SIG-M5 treated with dmso at 0.1 percent for 504 hours (cell line): ENCODE results near the gene M1AP.
A peak's percentile ranks its signal among the peaks of the same experiment; 100 is the strongest.
"Not testable (repeated sequence)": the region's sequence is repeated elsewhere in the genome, so short reads cannot be mapped to it uniquely, and the experiment has no call there.

Experiments used
- DNase-seq: peaks from one replicate; lab custom pipeline; 2025; ENCODE audit not compliant: unreplicated experiment; lab: John Stamatoyannopoulos, UW

Gene M1AP

GRCh38 chr2:74653985-74654882 is 6.1 kb upstream of the M1AP start, which contains the start of gene SEMA4F:
TSS of gene SEMA4F (plus strand) at chr2:74654247. CDS start at chr2:74654377, 130 bp downstream.
- peak; percentile 93 for DNase-seq

DNA sequence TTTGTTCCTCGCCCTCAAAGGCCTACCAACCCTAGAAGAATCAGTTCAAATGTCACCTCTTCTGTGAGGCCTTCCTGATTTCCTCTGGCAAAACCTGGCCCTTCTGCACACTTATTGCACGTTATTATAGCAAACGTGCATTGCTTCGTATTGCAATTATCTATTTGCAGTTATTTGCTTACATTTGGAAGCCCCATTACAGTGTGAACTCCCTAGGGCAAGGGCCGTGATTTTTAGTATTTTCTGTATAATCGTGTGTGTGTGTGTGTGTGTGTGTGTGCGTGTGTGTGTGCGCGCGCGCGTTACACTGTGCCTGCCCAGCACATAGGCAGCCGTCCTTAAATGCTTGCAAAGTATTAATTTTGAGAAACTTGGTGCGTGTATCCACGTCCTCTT is 5.5 kb upstream of the M1AP start:
- DNase-seq: no peak

DNA sequence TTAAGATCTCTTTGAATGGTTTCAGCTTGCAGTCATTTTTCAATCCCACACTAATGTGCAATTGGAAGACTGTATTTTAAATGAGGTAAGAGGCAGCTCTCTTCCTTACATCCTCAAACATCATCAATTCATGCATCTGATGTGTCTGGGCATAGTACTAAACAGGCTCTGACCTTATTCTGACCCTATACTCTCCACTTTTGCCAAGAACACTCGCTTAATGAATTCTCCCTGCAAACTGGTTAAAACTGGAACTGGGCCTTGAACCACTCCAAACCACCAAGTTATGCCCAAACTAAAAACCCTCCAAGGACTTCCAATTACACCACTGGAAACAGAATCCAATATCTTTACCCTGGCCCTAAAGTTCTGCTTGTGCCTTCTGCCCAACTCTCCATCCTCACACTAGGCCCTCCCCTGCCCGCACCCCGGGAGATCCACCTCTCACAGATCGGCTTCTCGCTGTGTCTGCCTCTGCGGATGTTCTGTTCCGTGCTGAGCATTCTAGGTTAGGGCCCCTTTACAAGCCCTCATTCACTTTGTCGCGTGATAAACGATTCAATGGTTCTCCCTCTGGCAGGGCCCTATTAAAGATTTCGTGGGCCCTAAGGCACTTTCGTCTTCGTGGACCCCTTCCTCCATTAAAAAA is 1.2 kb downstream of the M1AP start:
- no peak for DNase-seq

- DNase-seq: no peak
These were observed 1.9 kb downstream of the M1AP start for GRCh38 chr2:74646201-74646600.

DNA sequence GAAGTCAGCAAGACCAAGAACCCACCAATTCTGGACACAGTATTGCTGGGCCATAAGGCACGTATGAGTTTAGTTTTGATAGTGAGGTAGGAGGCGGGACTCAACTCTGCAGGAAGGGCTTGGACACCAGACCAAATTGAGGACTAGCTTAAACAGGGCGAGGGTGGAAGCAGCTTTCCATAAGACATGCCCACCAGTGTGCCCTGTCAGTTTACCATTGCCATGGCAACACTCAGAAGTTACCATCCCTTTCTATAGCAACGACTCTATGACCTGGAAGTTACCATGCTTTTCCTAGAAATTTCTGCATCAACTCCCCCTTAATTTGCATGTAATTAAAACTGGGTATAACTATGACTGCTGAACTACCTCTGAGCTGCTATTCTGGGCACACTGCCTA is 2.8 kb downstream of the M1AP start:
- no peak for DNase-seq

GRCh38 chr2:74639550-74639949 is 8.6 kb downstream of the M1AP start:
- DNase-seq: no peak

DNA sequence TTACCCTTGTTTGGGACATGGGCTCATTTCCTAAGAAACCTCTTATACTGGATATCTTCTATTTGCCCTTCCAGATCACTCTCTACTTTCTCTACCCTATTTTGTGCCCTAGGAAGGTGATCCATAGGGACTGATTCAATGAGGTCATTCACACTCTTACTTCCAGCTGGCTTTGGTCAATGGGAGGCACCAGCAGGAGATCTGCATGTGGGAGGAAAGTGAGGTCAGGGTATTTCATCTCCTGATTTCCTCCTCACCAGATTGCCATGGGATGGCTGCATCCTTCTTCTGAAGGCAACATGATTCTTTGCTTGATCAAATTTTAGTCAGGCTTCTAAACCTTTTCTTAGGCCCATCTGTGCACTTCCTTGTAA is 15.2 kb downstream of the M1AP start:
- DNase-seq: no peak

- no peak for DNase-seq
These were observed 15.8 kb downstream of the M1AP start for GRCh38 chr2:74632209-74632938.

GRCh38 chr2:74630454-74630853 is 17.7 kb downstream of the M1AP start:
- DNase-seq: not testable (repeated sequence)

GRCh38 chr2:74628538-74629105 is 19.5 kb downstream of the M1AP start:
- no peak for DNase-seq

DNA sequence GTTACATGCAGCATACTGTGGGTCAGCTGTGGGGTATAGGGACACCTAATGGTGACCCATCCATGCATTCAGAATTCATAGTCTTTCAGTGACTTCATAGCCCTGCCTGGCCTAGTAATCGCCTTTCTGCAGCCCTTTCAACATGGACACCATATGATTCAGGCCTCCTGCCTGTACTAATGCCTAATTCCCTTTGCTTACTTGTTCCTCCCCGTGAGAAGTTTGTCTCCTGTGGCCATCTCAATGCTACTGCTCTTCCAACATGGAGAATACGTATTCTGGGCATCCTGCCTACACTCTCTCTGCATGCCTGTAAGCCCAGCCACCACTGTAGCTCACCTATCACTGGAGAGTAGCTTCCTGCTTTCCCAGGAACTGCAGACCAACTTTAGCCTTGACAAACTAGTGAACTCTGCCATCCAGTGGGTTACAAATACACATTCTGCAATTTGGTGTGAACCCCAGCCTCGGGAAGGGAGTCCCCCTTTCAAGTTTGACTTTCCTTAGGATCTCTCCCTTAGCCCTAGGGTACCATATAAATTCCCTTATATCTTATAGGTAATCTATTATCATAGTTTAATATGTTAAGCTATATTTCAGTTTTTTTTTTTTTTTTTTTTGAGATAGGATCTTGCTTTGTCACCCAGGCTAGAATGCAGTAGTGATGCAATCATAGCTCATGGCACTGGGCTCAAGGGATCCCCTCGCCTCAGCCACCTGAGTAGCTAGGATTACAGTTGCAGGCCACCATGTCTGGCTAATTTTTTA is 22.3 kb downstream of the M1AP start:
- DNase-seq: no peak

DNA sequence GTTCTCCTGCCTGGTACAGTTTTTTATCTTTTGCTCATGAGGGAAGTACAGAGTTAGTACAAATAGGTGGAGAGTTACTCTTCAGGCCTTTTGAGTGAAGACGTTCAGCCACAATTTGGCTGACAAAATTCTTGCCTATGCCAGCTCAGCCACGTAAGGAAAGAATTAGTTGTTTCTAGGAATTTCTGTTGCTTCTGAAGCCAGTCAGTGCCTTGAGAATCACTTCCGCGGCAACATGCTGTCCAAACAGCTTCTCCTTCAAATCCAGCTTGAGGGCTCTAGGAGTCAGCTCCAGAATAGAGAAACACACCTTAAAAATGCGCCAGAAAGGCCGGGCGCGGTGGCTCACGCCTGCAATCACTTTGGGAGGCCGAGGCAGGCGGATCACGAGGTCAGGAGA is 27.5 kb downstream of the M1AP start:
- no peak for DNase-seq

- peak; percentile 14 for DNase-seq
These were observed 28.4 kb downstream of the M1AP start for GRCh38 chr2:74619651-74620297.

GRCh38 chr2:74618410-74619083 is 29.6 kb downstream of the M1AP start:
- DNase-seq: no peak

GRCh38 chr2:74617122-74617521 is 31.0 kb downstream of the M1AP start:
- no peak for DNase-seq

DNA sequence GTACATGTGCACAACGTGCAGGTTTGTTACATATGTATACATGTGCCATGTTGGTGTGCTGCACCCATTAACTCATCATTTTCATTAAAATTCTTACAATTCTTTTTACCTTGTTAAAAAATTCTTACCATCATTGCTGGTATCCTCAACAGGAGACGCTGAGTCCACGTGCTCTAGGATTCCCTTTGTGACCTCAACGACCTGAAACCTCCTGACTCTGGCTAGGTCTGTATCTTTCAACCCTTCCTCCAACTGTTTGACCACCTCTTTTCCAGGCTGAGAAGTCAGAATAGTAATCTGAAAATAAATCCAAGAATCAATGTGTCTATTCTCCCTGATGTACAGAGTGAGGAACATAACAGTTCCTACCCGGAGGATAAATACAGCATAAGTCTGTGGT is 41.2 kb downstream of the M1AP start:
- DNase-seq: no peak

- no peak for DNase-seq
These were observed 44.7 kb downstream of the M1AP start for GRCh38 chr2:74603282-74604000.

DNA sequence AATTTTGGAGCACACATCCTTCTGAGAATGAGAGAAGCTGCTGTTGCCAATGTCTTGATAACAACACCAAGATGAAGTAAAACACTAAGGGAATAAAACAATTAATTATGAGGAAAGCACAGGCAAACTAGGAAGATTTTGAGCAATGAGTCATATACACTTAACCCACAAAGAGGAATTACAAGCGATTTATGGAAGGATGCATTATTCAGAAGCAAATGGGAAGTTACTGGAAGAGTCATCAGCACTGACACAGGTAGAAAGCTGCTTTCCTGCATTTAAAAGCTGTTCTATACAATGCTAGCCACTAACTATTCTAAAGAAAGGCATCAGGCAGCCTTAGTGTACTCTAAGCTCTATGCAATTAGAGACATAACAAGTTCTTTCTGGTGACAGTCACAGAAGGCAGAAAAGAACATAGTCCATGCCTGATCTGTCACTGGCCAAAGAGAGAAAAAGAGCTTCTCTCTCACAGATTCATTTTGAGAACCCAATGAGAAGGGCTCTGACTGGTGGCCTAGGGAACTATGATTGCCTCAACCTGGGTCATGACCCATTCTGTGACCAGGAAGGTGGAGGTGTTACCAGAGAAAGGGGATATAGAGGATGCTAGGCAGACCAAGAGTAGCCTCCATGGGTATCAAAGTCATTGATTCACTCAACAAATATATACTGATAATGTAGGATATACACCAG is 45.4 kb downstream of the M1AP start:
- no peak for DNase-seq
